RCC 7860 (cell line): ENCODE results near the gene NFKBIL1.
"Not testable (repeated sequence)": the region's sequence is repeated elsewhere in the genome, so short reads cannot be mapped to it uniquely, and the experiment has no call there.

Experiments
- DNase-seq: peaks from one replicate; pipeline ENCODE4 v3.0.0-alpha.2; 2015; ENCODE audit warnings: low spot score
- FAIRE-seq: peaks from 2 replicates; lab custom pipeline; 2012; peaks lifted over from hg19 to GRCh38; lab: Jason Lieb, UNC

The NFKBIL1 gene

GRCh38 chr6:31534011-31534410 lies 13.4 kb upstream of the NFKBIL1 start:
- DNase-seq, result no peak
- no peak for FAIRE-seq

DNA sequence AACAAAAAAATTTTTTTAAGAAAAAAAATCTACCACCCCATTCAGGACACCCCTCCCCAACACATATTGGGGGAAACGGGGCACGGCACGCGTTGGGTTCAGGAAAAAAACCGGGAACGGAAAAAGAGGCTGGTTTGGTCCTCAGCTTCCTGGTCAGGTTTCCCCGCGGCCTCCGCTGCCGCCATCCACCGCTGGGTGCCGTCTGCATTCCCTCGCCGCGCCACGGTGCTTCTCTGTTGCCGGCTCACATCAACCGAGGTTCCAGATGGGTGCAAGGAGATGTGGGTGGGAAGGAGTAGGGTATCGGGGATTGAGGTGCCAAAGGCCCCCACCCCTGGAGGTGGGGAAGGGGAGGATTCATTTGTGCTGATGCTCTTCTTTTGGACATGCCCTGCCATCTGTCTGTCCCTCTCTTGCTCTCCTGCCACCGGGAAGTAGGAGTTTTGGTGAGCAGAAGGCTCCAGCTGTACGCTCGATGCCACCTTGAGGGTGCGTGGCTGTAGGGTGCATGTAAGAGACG lies 12.8 kb upstream of the NFKBIL1 start:
- FAIRE-seq, result no peak
- no peak for DNase-seq

- FAIRE-seq (no peak), DNase-seq (no peak)
Observed at GRCh38 chr6:31535538-31536324, 11.7 kb upstream of the NFKBIL1 start.

DNA sequence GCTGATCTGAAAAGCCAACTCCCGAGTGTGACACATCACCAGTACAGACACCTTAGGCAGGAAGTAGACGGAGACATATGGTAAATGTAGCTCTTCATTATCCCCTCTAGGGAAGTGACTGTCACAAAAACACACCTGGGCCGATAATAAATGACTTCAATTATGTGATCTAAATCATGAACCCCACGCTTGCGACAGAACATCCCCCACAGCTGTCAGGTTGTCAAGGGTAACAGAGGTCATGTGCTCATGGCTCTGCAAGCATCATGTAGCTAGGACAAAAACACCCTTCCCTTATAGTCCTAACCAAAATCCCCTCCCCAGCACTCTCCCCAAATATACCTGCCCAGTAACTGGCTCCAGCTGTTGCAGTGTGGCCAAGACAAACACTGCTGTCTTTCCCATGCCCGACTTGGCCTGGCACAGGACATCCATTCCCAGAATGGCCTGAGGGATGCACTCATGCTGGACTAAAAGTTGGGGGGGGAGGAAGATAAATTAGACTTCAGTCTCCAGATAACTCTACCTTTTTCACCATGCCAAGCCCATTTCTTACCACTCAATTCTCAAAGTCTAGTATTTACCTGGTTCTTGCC lies 8.5 kb upstream of the NFKBIL1 start:
- FAIRE-seq, result no peak
- DNase-seq, result no peak

- no peak for FAIRE-seq
- DNase-seq, result no peak
Observed at GRCh38 chr6:31540640-31541039, 6.8 kb upstream of the NFKBIL1 start.

DNA sequence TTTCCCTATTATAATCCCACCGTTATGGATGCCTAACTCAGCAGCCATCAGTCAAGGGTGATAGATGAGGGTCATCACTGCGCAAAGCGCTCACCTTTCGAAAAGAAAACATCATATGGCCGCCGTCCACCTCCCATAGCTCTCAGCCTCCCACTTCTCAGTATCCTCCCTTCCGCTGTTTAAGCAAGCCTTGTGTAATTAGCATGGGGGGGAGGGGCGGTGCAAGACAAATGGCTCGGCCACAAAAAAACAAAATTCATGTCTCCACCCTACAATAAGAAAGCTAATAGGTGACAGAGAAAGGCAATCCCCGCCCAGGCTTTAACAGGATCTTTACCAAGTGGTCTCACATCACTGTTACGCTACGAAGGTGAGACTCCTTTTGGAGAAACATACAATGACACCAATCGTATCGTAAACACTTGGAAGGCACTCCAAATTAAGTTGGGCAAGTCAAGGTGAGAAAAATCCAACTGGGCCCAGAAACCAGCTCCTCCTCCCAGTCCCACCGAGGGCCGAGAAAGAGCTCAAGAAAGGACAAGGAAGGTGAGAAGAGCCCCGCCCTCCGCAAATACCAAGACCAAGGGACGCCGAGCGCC lies 6.2 kb upstream of the NFKBIL1 start:
- no peak for DNase-seq
- no peak for FAIRE-seq

DNA sequence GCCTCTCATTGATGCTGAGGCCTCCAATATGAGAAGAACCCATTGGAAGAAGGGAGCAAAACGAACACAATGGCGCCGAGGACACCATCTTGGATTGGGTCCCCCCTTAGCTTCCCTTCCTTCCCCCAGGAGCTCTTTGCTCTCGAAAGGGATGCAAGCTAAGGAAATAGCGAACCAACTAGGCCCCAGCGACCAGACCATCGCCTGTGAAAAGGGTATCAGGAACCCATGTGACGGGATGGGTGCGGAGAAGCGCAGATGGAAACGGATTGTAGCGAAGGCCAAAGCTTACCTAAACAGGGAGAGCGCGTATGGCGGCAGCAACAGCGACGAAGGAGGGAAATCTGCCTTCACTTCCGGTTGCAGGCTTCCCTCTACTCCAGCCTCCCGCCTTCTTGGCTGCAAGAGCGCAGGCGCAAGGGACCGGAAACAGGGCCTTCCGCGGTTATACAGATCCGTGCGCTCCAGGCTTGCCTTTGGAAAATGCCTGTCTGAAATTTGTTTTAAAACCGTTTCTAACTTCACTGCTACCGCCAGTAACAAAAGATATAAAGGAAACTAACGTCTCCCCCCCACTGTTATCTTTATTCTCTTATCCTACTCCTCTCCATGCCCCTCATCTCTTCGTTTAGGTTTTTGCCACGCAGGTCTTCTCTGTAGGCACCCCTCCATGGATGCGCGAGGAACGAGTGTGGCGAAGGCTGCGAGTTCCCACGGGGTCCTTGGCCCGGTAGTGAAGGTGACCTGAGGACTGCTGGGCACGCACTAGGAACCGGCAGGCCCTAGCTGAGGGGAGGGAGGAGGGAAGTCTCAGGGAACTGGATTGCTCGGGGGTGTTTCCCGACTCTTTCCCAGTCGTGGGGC lies 5.5 kb upstream of the NFKBIL1 start, which contains the start of gene DDX39B:
TSS of gene DDX39B (minus strand) at position 346 of the 864 bp plus-strand sequence. CDS start 1,471 bp downstream, outside the sequence.
- DNase-seq (peak; percentile 90), FAIRE-seq (peak; percentile 56)

- FAIRE-seq (no peak), DNase-seq (no peak)
Observed at GRCh38 chr6:31543639-31544038, 3.8 kb upstream of the NFKBIL1 start.

- DNase-seq (no peak), FAIRE-seq (no peak)
Observed at GRCh38 chr6:31544676-31545075, 2.7 kb upstream of the NFKBIL1 start.

DNA sequence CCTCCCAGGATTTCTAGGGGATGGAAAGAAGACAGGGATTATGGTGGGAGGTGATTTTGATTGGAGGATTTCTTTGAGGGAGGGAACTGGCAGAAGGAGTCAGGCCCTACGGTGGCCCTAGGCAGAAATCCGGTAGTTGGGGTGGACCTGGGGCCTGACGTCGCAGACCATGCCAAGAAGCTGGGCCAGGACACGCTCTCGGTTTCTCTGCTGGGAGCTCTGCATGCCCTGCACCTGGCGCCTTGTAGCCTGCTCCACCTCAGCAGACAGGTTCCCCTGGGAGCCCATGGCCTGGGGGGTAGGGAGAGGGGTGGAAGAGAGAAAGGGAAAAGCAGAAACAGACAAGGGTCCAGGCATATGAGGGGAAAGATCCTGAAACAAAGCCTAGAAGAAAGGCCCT lies 2.1 kb upstream of the NFKBIL1 start:
- no peak for DNase-seq
- FAIRE-seq, result no peak

- DNase-seq (peak; percentile 76), FAIRE-seq (no peak)
Observed at GRCh38 chr6:31546339-31546957, 960 bp upstream of the NFKBIL1 start, which contains the start of gene ATP6V1G2. ATP6V1G2 (minus strand) TSS chr6:31546608; CDS start chr6:31546559, 49 bp downstream.

DNA sequence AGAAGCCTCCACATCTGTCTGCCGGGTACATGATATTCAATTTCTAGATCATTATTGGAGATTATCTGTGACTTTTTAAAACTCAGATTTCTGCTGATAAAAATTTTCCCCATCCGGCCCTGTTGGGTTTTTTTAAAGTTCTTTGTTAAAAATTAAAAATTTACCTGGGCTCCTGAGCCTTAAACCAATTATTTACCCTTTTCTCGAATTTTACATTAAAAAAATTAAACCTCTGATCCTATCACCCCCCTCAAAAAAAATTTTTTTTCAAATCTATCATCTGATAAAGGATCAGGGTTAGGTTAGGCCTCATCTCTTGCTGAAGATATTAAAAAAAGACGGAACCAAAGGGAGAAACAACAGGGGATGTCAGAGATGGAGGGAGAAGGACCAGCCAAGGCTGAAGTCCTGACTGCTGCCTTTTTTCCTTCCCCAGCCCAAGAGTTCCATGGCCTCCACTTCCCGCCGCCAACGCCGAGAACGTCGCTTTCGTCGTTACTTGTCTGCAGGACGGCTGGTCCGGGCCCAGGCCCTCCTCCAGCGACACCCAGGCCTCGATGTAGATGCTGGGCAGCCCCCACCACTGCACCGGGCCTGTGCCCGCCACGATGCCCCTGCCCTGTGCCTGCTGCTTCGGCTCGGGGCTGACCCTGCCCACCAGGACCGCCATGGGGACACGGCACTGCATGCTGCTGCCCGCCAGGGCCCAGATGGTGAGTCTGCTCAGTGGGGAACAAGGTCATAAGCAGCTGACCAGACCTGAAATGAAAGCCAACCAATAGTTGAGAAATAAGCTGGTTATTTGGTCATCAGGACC lies 527 bp downstream of the NFKBIL1 start:
- no peak for DNase-seq
- FAIRE-seq, result no peak

DNA sequence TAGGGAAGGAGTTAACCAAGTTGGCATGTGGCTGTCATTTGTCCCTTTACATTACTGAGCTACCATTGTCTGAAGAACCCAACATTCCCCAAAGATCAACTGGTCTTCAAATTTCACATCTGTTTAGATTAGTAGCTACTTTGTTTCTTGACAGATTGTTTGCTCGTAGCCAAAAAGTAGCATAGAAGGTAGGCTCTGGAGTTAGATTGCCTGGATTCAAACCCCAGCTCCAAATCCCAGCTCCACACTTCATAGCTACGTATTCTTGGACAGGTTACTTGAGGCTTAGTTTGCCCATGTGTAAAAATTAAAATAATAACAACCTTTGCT lies 1.1 kb downstream of the NFKBIL1 start:
- FAIRE-seq (no peak), DNase-seq (no peak)

- not testable (repeated sequence) for FAIRE-seq
- peak; percentile 28 for DNase-seq
Observed at GRCh38 chr6:31551371-31551770, 4.0 kb downstream of the NFKBIL1 start.

GRCh38 chr6:31556307-31556706 lies 8.9 kb downstream of the NFKBIL1 start:
- DNase-seq (no peak), FAIRE-seq (no peak)

DNA sequence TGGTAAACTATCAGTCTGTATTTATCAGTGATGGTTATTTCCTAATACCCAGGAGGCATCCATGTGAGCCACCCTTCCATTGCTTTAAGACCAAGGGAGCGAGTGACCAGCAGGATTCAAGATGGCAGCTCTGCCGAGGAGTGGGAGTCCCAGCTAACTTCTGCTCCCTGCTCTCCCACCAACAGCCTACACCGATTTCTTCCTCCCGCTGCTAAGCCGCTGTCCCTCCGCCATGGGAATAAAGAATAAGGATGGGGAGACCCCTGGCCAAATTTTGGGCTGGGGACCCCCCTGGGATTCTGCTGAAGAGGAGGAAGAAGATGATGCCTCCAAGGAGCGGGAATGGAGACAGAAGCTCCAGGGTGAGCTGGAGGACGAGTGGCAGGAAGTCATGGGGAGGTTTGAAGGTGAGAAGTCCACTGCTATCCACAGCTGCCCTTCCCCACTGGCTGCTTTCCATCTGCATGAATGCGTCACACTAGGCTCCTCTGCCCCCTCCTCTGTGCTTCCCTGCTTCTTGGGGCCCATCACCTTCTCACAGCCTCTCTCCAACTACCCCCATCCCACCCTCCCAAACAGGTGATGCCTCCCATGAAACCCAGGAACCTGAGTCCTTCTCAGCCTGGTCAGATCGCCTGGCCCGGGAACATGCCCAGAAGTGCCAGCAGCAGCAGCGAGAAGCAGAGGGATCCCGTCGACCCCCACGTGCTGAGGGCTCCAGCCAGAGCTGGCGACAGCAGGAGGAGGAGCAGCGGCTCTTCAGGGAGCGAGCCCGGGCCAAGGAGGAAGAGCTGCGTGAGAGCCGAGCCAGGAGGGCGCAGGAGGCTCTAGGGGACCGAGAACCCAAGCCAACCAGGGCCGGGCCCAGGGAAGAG lies 10.3 kb downstream of the NFKBIL1 start:
- DNase-seq (no peak), FAIRE-seq (no peak)

- no peak for FAIRE-seq
- no peak for DNase-seq
Observed at GRCh38 chr6:31558318-31558625, 10.9 kb downstream of the NFKBIL1 start.

GRCh38 chr6:31558631-31559500 lies 11.5 kb downstream of the NFKBIL1 start:
- FAIRE-seq (no peak), DNase-seq (no peak)
